Measurements from ENCODE around the gene NPPA. TPM values are rescaled to one million over a fixed set of nuclear protein-coding genes. Genes with fewer than 3 reads are reported as not detected.

The NPPA gene
- polyA plus RNA-seq, 1 of the 3 experiments (the other 2 are of a cell fraction): not detected

GRCh38 chr1:11837767-11838348 lies 9.7 kb downstream of the NPPA start:
- no peak for DNase-seq
- Histone ChIP-seq H3K79me2 (ENCODE audit: insufficient read depth) (no peaks in the 10 kb centered on the region), H3K9me2 (no peaks in the 10 kb centered on the region), H2AFZ (ENCODE audit: low read depth) (no peak overlapping the region), H3K27me3 (ENCODE audit: insufficient read depth) (no peaks in the 10 kb centered on the region), H3K36me3 (replicated peaks in 1 of 2; ENCODE audit: control insufficient read depth in 1 of 2, insufficient read depth in 2 of 2, low read length in 1 of 2) (peaks cover 48 to 85% of the 10 kb centered on the region in 2 experiments), H3K4me2 (no peak overlapping the region), H3K9ac (no peak overlapping the region), H3K4me3 (ENCODE audit: low read depth in 2 of 2, low read length in 1 of 2) (no peak overlapping the region), H3K9me3 (no peaks in the 10 kb centered on the region), H4K20me1 (ENCODE audit: insufficient read depth) (peaks cover 4% of the 10 kb centered on the region; the same call in 1 of the 2 replicates), H3K4me1 (ENCODE audit: control insufficient read depth in 1 of 2, insufficient read depth in 2 of 2, low read depth in 1 of 2, low read length in 1 of 2) (peaks cover 0 to 23% of the 10 kb centered on the region in 2 experiments; a peak in 2 of 4 replicates), H3F3A (replicated peaks; ENCODE audit: insufficient read depth) (no peaks in the 10 kb centered on the region), H3K27ac (ENCODE audit: low read depth in 2 of 2, low read length in 1 of 2) (no peak overlapping the region)
- 93% methylated on average over 10 of the region's 11 CpGs for WGBS (ENCODE audit: low lambda C conversion rate)
- CTCF ChIA-PET: interaction anchor here (0.6 to 15.4 kb wide), 39 partner anchors 9 to 443 kb away, joined by 3 to 316 read pairs (median 5); partner anchors contain the start of genes CLCN6, MFN2, MTHFR and NPPA
- TF ChIP-seq TCF12 (IDR thresholded peaks at IDR 0.05): no peak
- POLR2A ChIA-PET: interaction anchor here (2.8 kb wide), 1 partner anchor 70 kb away, joined by 17 read pairs; no protein-coding TSS in a partner anchor

DNA sequence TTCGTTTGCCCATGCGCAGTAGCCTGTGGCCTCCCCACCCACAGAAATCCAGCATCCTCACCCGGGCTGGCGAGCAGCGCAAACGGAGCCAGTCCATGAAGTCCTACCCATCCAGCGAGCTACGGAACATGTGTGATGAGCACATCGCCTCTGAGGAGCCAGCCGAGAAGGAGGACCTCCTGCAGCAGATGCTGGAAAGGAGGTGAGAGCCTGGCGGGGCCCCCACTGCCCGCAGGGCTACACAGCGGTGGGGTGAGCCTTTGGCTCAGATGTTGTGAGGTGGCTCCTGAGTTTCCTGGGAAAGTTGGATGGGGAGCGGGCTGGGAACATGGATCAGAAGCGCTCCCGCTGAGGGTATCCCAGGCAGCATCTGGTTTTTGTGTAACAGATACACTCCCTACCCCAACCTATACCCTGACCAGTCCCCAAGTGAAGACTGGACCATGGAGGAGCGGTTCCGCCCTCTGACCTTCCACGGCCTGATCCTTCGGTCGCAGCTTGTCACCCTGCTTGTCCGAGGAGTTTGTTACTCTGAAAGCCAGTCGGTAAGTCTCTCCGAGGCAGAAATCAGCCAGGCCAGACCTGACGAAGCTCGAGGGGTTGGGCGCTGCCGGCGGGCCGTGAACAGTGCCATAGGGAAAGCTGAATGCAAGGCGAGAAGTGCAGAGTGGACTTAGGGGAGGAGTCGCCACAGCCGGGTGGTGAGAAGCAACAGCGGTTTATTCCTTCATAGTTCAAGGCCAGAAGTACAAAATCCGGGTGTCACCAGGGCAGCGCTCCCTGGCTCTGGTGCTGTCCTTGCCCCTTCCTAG lies 10.4 kb downstream of the NPPA start:
- Histone ChIP-seq H3K4me1 (ENCODE audit: control insufficient read depth in 1 of 2, insufficient read depth in 2 of 2, low read depth in 1 of 2, low read length in 1 of 2) (peaks cover 0 to 16% of the 10 kb centered on the region in 2 experiments; a peak in 2 of 4 replicates), H3F3A (replicated peaks; ENCODE audit: insufficient read depth) (no peaks in the 10 kb centered on the region), H3K4me2 (no peak overlapping the region), H3K36me3 (replicated peaks in 1 of 2; ENCODE audit: control insufficient read depth in 1 of 2, insufficient read depth in 2 of 2, low read length in 1 of 2) (peaks cover 43 to 89% of the 10 kb centered on the region in 2 experiments), H3K9me2 (no peaks in the 10 kb centered on the region), H4K20me1 (ENCODE audit: insufficient read depth) (peaks cover 4% of the 10 kb centered on the region; the same call in 1 of the 2 replicates), H3K27ac (ENCODE audit: low read depth in 2 of 2, low read length in 1 of 2) (no peak overlapping the region), H3K79me2 (ENCODE audit: insufficient read depth) (no peaks in the 10 kb centered on the region), H3K4me3 (ENCODE audit: low read depth in 2 of 2, low read length in 1 of 2) (no peak overlapping the region), H3K27me3 (ENCODE audit: insufficient read depth) (no peaks in the 10 kb centered on the region), H2AFZ (ENCODE audit: low read depth) (no peak overlapping the region), H3K9me3 (no peaks in the 10 kb centered on the region), H3K9ac (no peak overlapping the region)
- POLR2A ChIA-PET: interaction anchor here (2.8 kb wide), 1 partner anchor 71 kb away, joined by 17 read pairs; no protein-coding TSS in a partner anchor
- CTCF ChIA-PET: interaction anchor here (1.1 to 15.4 kb wide), 12 partner anchors 8 to 288 kb away, joined by 4 to 316 read pairs (median 10); partner anchors contain the start of genes CLCN6, MTHFR and NPPA
- TF ChIP-seq YY1 (IDR thresholded peaks at IDR 0.05; ENCODE audit: low read depth) (no peak), SMC3 (IDR thresholded peaks at IDR 0.05; ENCODE audit: low read depth, low read length) (no peak), GABPA (IDR thresholded peaks at IDR 0.05; ENCODE audit: low read depth) (no peak), JUND (IDR thresholded peaks at IDR 0.05) (no peak), RXRA (IDR thresholded peaks at IDR 0.05; ENCODE audit: borderline replicate concordance, low read depth) (no peak), EP300 (IDR thresholded peaks at IDR 0.05; ENCODE audit: borderline replicate concordance in 1 of 2, low read depth in 1 of 2, low read length in 1 of 2) (no peak), RAD21 (IDR thresholded peaks at IDR 0.05; ENCODE audit: low read length) (no peak), CTCF (IDR thresholded peaks at IDR 0.05) (no peak), FOXJ3 (CRISPR knock-in tag; IDR thresholded peaks at IDR 0.05) (no peak), NFIC (IDR thresholded peaks at IDR 0.05; ENCODE audit: borderline replicate concordance) (no peak)
- TF ChIP-seq, protein P1, sequence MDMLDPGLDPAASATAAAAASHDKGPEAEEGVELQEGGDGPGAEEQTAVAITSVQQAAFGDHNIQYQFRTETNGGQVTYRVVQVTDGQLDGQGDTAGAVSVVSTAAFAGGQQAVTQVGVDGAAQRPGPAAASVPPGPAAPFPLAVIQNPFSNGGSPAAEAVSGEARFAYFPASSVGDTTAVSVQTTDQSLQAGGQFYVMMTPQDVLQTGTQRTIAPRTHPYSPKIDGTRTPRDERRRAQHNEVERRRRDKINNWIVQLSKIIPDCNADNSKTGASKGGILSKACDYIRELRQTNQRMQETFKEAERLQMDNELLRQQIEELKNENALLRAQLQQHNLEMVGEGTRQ (IDR thresholded peaks at IDR 0.05; ENCODE audit: borderline replicate concordance, low read depth, low read length): no peak
- WGBS (ENCODE audit: low lambda C conversion rate): 91% methylated on average over 30 of the region's 36 CpGs
- DNase-seq: no peak

All from SK-N-SH (cell line).